HG02798 (cell line): Measurements from ENCODE around the gene INHBA.

Experiments used
- ATAC-seq: cut with Tn5 transposase; IDR thresholded peaks from one replicate; pipeline ENCODE4 v1.9.1; 2021; ENCODE audit warnings: mild to moderate bottlenecking; ENCODE audit not compliant: unreplicated experiment, poor library complexity

INHBA gene

DNA sequence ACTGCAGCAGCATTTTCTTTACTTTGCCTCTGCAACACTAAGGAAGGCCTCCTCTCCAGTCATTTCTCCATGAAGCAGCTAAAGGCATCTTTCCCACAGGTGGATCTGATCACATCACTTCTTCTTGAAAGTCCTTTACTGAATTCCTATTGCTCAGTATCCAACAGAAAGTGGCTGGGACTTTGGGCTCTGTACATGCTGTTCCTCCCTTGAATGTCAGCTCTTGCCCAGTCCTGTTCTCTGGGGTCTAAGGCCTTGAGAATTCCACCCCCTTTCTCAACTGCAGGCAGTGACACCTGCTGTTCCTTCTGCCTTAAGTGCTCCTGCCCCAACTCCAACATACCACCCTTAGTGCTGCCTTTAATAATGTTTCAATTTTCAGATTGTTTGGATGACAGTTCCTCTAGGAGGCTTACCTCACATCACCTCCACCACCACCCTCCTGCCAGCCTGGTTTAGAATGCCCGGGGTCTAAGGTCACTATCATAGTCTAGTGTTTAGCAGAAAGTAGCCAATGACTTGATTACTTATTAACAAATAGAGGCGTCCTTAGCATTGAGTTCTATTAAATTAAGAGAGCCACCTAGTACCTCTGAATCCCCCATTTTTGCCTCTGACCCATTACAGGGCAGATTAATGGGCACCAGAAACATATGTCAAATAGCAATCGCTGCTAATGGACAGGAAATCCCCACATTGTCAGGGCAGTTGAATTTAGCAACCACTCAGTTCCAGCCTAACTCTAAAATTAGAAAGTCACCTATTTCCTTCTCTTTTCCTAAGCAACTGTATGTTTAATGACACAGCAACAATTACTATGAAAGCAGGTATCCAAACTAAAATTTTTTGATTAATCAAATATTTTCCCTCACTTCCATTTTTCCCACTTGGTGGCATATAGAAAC, 11.4 kb downstream of the INHBA start:
- ATAC-seq: no peak

DNA sequence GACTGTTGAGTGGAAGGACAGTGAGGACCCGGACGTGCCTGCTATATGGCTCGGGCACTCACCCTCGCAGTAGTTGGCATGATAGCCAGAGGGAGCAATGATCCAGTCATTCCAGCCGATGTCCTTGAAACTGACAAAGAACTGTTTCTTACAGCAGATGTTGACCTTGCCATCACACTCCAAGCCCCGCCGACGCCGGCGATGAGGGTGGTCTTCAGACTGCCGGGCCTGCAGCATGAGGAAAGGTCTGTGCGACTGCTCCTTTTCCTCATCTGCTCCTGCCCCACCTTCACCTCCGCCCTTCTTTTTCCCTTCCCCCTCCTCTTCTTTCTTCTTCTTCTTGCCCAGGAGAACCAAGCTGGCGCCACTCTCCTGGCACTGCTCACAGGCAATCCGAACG, 13.1 kb downstream of the INHBA start:
- ATAC-seq: no peak

DNA sequence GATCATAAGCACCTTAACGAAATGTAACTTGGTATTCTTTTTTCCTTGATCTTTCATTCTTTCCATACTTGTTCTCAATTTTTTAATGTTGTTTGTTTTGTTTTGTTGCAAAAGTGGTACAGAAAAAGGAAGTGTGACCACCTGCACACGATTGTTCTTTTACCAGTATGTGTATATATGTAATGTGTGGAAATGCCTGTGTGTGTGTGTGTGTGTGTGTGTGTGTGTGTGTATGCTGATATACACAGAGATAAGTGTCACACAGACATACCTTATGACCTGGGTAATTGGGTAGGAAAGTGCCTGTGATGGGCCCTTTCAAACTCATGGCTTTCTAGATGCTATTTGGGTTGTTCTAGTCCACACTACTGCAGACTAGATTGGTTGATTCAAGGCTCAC, 14.0 kb downstream of the INHBA start:
- no peak for ATAC-seq

DNA sequence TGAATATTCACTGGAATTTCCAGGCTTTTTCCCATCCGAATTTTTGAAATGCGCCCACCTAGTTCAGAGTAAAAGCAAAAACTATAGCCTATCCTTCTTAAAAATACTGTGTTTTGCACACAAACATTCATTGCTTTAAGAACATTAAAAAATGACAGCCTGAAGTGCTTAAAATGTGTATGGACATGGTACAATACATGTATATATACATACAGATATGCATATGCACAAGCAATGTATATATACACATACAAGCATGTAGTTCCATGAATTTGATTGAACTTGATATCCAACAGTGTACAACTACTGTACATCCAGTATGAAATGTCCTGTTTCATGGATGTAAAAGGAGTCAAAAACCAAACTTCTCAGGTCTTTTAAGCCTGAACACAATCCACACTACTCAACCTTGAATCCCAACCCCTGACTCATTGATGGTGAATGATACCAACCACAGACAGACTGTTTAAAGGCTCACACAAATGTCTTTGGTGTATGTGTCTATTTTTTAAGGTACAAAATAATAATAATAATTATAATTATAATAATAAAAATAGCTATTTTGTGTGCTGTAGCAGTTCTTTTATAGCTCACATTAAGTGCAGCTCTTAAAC, 14.8 kb downstream of the INHBA start:
- no peak for ATAC-seq

DNA sequence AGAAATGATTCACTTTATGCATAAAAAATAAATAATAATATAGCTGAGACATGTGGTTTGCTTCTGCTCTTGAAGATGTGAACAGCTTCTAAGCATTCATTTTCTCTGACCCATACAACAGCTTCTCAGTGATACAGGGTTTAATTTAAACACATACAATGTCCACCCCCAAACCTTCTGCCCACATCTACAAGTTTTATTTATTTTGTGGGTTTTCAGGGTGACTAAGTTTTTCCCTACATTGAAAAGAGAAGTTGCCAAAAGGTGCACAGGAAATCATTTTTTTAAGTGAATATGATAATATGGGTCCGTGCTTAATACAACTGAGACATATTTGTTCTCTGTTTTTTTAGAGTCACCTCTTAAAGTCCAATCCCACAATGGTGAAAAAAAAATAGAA, 17.2 kb downstream of the INHBA start:
- ATAC-seq: no peak

DNA sequence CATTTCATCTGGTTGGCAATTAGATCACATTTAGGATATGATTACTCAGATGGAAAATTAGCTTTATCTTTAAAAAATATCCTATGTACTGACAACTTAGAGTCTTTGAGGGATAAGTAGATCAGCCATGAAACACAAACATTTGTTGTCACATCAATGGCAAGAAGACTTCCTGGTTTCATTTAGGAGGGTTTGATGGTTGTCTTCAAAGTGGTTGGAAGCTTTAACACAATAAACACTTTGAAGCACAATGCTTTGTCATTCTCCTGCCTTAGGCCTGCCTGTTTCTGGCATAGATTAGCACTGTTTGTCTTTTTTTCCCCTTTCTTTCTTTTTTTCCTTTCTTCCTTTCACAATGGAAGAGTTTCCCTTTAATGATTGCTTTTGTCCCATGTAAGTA, 20.5 kb downstream of the INHBA start:
- ATAC-seq: no peak

DNA sequence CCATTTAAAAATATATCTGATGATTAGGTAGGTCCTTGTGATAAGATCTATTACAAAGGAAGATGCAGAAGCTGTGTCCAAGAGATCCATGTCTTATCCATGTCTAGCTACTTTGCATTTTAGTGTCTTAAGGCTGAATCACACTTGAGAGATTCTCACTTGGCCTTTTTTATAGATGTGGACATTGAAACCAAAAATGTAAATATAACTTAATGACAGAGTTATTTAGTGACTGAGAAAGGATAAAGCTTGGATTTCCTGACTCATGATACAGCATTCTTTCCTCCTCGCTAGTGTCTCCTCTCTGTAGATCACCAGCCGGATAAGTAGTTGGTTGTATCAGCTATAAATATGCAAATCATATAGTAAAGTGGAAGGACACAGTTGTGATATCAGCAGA, 23.3 kb downstream of the INHBA start:
- ATAC-seq: no peak

DNA sequence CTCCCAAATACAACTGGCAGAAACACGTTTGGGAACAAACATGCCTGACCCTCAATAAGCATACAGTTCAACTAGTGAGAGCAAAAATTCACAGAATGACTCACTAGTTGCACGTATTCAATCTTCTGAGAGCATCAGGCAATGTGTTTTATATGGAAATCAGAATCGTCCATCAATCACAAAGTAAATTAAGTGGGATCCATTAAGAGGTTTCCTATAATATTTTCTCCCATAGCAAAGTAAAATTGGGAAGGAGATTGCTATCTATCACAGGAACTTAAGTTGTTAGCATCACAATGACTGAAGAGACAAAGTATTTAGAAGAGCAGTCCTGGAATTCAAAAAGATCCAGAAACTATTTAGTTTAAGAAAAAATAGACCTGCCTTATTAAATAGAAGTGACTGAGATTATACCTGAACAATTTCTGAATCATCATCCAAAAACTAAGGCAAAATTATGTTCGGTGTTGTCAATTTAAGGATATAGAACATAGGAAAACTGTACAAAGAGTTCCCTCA, 28.3 kb downstream of the INHBA start:
- no peak for ATAC-seq

DNA sequence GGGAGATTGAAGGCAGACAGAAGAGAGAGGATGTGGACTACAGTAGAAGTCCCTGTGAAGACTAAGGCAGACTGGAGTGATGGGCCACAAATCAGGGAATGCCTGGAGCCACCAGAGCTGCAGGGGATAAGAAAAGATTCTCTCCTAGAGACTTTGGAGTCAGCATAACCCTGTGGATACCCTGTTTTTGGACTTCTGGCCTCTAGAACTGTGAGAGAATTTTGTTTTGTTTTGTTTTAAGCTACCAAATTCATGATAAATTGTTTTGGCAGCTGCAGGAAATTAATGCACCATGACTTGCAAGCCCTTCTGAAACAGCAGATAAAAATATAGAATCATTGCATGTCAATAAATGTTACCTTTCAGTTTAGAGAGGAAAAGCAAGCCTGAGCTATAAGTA, 41.3 kb downstream of the INHBA start:
- ATAC-seq: no peak

DNA sequence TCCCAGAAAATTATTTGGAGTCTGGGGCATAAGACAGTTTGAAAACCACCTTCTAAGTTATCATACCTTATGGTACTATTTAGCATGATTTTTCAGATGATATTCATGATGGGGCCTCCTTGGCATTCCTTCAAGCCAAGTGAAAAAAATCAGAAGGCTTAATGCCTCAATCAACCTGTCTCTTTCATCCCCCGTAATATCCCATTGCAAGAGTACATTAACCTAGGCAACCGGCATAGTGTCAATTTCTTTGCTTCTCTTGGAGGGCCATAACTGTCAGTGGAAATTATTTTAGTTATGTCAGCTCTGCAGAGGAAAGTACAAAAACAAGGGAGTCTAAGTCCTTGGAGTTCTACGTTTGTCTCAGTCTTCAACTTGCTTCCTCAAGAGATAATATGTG, 43.4 kb downstream of the INHBA start:
- no peak for ATAC-seq

DNA sequence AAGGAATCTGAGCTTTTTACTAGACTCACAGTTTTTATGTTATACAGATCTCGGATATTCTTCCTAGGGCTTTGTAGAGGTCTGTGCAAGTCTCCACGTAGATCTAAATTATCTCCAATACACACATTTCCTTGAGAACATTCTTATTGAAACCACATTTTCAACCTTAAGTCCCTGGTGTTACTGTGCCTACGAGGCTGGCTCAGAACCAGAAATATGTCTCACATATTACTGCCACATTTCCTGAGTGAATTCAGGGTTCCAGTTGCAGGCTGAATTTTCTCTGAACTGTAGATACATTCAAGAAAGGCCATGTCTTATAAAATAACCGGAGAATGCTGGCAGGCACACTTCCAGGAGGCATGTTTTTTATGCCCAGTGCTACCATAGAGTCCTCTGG, 46.5 kb downstream of the INHBA start:
- ATAC-seq: no peak

DNA sequence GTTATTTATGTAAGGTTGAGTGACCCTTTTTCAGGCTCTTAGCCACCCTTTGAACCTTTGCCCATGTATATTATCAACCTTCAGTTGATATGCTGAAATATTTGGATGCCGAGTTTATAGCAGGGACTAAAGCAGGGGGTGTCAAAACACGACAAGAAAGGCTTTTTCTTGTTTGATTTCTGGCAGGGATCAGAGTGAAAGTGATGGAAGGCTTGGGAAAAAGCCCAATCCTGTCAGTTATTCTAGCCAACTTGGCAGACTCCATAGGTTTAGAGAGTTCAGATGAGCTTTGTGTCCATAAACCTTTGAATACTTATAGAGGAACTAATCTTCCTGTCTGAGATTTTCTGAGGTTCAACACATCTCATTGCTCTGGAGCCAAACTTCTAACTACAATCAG, 47.5 kb downstream of the INHBA start:
- no peak for ATAC-seq

DNA sequence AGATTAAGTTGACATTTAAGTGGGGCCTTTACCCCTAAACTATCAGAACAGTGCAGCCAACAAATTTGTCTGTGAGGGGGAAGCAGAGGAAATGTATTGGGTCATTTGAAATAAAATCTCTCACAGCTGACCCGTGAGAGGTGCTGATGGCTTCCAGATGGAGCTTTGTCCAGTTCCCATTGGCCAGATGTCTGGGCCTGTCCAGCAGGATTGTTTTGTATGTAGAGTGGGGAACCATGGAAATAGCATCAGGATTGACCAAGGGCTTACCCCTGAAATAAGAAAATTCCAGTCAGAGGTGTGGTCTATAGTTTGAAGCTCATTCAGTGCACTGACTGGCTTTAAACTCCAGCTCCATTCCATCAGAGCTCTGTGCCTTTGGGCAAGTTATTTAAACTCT, 50.6 kb downstream of the INHBA start:
- ATAC-seq: no peak

DNA sequence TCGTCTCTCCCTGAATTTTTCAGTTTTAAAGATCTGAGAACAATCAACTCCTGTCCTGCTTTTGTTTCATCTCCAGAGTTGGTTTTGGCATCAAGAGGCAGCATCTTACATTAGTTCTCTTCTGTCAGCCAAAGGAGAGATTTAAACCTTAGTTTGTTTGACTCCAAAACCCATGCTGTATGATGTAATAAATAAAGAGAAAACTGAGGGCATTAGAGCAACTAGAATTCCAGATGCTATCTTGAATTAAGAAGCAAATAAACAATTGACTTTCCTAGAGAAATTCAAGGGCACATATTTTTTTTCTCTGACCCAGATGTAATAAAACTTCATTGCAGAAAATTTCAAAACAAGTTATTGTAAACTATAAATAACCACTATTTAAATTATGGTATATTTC, 54.4 kb downstream of the INHBA start:
- no peak for ATAC-seq

DNA sequence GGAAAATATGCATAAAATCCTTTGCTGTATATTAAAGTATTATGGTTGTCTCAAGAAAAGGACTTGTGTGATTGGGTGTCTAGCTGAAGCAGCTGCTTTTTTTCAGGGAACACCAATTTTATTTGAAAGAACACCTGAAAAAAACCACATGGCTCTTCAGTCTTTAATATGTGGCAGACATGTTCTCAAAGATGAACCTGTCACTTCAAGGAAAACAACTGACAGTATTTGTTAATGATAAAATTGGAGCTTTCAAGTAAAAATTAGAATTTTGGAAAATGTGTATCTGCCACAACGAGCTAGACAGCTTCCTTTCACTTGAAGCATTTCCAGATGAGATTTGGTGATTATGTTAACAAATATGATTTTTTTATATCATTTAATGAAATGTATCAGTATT, 59.3 kb downstream of the INHBA start:
- ATAC-seq: no peak

DNA sequence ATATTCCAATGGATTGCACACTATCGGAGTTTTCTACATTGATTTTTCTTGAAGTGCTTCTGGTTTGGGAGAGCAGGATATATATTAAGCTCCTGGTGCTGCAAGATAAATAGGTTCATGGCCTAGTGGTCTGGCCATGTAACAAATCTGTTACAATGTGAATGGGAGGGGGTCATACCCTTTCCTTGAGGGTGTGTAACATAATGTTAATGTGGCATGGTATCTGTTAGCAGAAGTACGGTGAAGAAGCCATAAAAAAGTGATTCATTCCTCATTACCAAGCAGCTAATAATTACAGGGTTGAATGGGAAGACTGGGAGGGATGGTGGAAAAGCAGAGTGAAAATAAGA, 61.2 kb downstream of the INHBA start:
- ATAC-seq: no peak

DNA sequence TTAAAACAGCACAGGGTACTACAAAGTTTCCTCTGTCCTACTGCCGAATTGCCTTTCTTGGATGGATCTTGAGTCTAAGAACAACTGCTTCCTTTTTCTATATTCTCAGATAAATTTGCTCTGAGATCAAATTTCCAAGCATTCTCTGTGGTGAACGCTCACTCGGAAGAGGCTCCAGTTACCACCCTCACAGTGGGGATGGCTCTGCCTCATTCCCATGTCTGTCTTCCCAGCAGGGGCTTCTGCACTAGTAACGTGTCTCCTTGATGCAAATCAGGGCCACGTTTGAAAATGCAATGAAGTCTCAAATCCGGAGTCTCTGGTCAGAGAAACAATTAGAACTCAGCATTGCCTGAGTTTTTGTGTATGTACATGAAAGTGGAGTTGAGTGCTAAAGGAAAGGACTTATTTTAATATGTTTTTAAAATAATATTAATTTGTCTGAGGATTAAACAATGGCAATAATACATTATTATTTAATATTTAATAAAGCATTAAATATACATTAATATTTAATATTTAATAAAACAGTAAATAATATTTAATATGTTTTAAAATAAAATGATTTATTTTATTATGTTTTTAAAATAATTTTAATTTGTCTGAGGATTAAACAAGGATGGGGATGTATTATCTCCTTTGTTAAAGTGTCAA, 61.8 kb downstream of the INHBA start:
- no peak for ATAC-seq

DNA sequence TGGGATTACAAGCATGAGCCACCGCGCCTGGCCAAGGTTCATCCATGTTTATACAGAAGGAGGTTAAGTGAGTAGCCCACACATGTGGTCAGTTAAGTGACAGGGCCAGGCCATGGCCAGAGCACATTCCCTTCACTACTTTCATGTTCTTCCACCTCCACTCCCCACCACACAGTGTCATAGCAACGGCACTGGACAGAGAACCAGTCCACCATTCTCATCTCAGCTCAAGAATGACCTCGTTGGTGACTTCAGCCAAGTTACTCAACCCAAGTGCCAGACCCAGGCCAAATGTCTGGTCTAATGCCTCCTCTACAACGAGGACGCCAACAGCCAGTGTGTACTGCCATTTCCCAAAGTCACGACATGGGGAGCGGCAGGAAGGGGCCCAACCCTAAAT, 62.4 kb downstream of the INHBA start:
- ATAC-seq: no peak

DNA sequence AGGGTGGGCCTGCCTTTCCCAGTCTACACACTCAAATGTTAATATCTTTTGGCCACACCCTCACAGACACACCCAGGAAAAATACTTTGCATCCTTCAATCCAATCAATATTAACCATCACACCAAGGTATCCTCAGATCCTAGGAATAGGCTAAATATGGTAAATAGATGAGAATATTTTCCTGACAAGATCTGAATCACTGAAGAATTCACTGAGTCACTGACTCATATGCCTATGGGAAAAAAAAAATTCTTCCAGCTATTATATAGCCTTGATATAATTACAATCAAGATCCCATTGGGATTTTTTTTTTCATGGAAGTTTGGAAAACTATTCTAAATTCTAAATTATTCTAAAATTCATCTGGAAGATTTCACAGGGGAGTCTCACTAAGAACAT, 65.8 kb downstream of the INHBA start:
- no peak for ATAC-seq
